ENCODE results near the gene GPC3.
"Not testable (repeated sequence)": the region's sequence is repeated elsewhere in the genome, so short reads cannot be mapped to it uniquely, and the experiment has no call there.

- not testable (repeated sequence) for TF ChIP-seq CTCF (tag by site-specific recombination; IDR thresholded peaks at IDR 0.05); BCL11B (tag by site-specific recombination; IDR thresholded peaks at IDR 0.05; ENCODE audit: low read depth); ZBTB8A (tag by site-specific recombination; IDR thresholded peaks at IDR 0.05); ZIC2 (tag by site-specific recombination; IDR thresholded peaks at IDR 0.05); ZSCAN5A (tag by site-specific recombination; IDR thresholded peaks at IDR 0.05); YY2 (tag by site-specific recombination; IDR thresholded peaks at IDR 0.05)
- TF ChIP-seq, protein P1, sequence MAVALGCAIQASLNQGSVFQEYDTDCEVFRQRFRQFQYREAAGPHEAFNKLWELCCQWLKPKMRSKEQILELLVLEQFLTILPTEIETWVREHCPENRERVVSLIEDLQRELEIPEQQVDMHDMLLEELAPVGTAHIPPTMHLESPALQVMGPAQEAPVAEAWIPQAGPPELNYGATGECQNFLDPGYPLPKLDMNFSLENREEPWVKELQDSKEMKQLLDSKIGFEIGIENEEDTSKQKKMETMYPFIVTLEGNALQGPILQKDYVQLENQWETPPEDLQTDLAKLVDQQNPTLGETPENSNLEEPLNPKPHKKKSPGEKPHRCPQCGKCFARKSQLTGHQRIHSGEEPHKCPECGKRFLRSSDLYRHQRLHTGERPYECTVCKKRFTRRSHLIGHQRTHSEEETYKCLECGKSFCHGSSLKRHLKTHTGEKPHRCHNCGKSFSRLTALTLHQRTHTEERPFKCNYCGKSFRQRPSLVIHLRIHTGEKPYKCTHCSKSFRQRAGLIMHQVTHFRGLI (tag by site-specific recombination; IDR thresholded peaks at IDR 0.05): not testable (repeated sequence)
Measured at GRCh38 chrX:134015510-134015909, 30.1 kb upstream of the GPC3 start.

Data from HEK293 (cell line).